Prostate gland (tissue), 2 donors: ENCODE data around the gene INTS13. TPM values are rescaled to one million over a fixed set of nuclear protein-coding genes. Genes with fewer than 3 reads are reported as not detected.

ENCODE experiments used
- DNase-seq: peaks from one replicate; pipeline ENCODE4 v3.0.0-alpha.2; 2019; ENCODE audit warnings: low spot score
- H3K27ac ChIP-seq, 2 donors: fragments of 200-600 bp; sonication (generic); 2 replicates each; pipeline ENCODE4 v1.5.1; 2017 to 2019
- H3K27me3 ChIP-seq: fragments of 200-600 bp; sonication (generic); replicated peaks from 2 replicates; pipeline ENCODE4 v1.5.1; 2019; ENCODE audit not compliant: insufficient read depth
- H3K36me3 ChIP-seq, 2 donors: fragments of 200-600 bp; sonication (generic); 1 replicate in 1 of 2; 2 replicates in 1 of 2; pipeline versions ENCODE4 v1.5.1 to v1.8.1; 2017 to 2019
- H3K4me1 ChIP-seq: fragments of 200-600 bp; sonication (generic); replicated peaks from 2 replicates; pipeline ENCODE4 v1.5.1; 2019
- H3K4me3 ChIP-seq, 2 donors: fragments of 200-600 bp; sonication (generic); 2 replicates each; pipeline ENCODE4 v1.5.1; 2017 to 2019
- H3K9me3 ChIP-seq: fragments of 200-600 bp; sonication (generic); 2 replicates; pipeline ENCODE4 v1.5.1; 2017
- CTCF ChIP-seq, 4 experiments: fragments of 200-600 bp in 2 of 4; fragments of 450-650 bp in 2 of 4; sonication (generic) in 2 of 4; IDR thresholded peaks; 1 replicate in 3 of 4; 2 replicates in 1 of 4; pipeline ENCODE4 v1.5.1; 2016 to 2019; ENCODE audit warnings: antibody characterized with exemption in 4 of 4, mild to moderate bottlenecking in 2 of 4, moderate library complexity in 2 of 4
- POLR2A ChIP-seq: fragments of 450-650 bp; IDR thresholded peaks from one replicate; pipeline ENCODE4 v1.6.1; 2016; ENCODE audit warnings: antibody characterized with exemption, mild to moderate bottlenecking
- POLR2AphosphoS5 ChIP-seq: sonication (generic); formaldehyde crosslinking; IDR thresholded peaks from one replicate; pipeline ENCODE4 v1.6.1; 2017; ENCODE audit warnings: antibody characterized with exemption
- WGBS: methylation state at CpG from one replicate; pipeline ENCODE4 v1.1.5; 2018; 5-methylcytosine and 5-hydroxymethylcytosine counted together
- intact Hi-C: fragments of 100-400 bp; cut with DNase I; formaldehyde crosslinking; loops from one replicate; pipeline ENCODE4 v1.14.2; 2022
- total RNA-seq, 2 donors: library from RNA; depleted of rRNA; stranded (reverse); fragments of >200 nt; gene quantifications; one replicate each; pipeline ENCODE4 v1.1.0, GENCODE V29; 2016

Gene INTS13
- total RNA-seq, 2 donors from 2014 or later: 22.1 to 23.5 TPM

GRCh38 chr12:26976687-26977086 is 38.9 kb upstream of the INTS13 start:
- intact Hi-C loops: no loop called here

GRCh38 chr12:26971963-26972362 is 34.2 kb upstream of the INTS13 start:
- WGBS: 78% methylated on average over 2 of the region's 2 CpGs

More at GRCh38 chr12:26976687-26977086, 38.9 kb upstream of the INTS13 start:
- TF ChIP-seq POLR2AphosphoS5 (no peak), POLR2A (no peak), CTCF (IDR thresholded peaks at IDR 0.05) (no peak)
- no peak for DNase-seq
- no peaks in the 10 kb centered on the region for H3K36me3 ChIP-seq
- H3K27me3 ChIP-seq: no peaks in the 10 kb centered on the region
- no peaks in the 10 kb centered on the region for H3K4me1 ChIP-seq
- H3K27ac ChIP-seq: no peak overlapping the region
- WGBS: 64% methylated on average over 2 of the region's 2 CpGs
- no peak overlapping the region for H3K4me3 ChIP-seq
- H3K9me3 ChIP-seq: no peaks in the 10 kb centered on the region

GRCh38 chr12:26970136-26970535 is 32.4 kb upstream of the INTS13 start:
- no peaks in the 10 kb centered on the region for H3K4me1 ChIP-seq
- intact Hi-C loops: no loop called here
- no peaks in the 10 kb centered on the region for H3K36me3 ChIP-seq
- H3K4me3 ChIP-seq: no peak overlapping the region
- H3K9me3 ChIP-seq: no peaks in the 10 kb centered on the region
- TF ChIP-seq POLR2A (no peak), CTCF (IDR thresholded peaks at IDR 0.05) (no peak), POLR2AphosphoS5 (no peak)
- 100% methylated on average over 2 of the region's 2 CpGs for WGBS
- DNase-seq: no peak
- H3K27ac ChIP-seq: no peak overlapping the region
- no peaks in the 10 kb centered on the region for H3K27me3 ChIP-seq

More at GRCh38 chr12:26971963-26972362, 34.2 kb upstream of the INTS13 start:
- no peaks in the 10 kb centered on the region for H3K4me1 ChIP-seq
- H3K27me3 ChIP-seq: no peaks in the 10 kb centered on the region
- no peak overlapping the region for H3K27ac ChIP-seq
- H3K9me3 ChIP-seq: no peaks in the 10 kb centered on the region
- no peaks in the 10 kb centered on the region for H3K36me3 ChIP-seq
- intact Hi-C loops: no loop called here
- TF ChIP-seq CTCF (IDR thresholded peaks at IDR 0.05) (no peak), POLR2A (no peak), POLR2AphosphoS5 (no peak)
- DNase-seq: no peak
- H3K4me3 ChIP-seq: no peak overlapping the region

- H3K9me3 ChIP-seq: no peaks in the 10 kb centered on the region
- no peaks in the 10 kb centered on the region for H3K4me1 ChIP-seq
- 84% methylated on average over 3 of the region's 3 CpGs for WGBS
- intact Hi-C loops: no loop called here
- H3K27me3 ChIP-seq: no peaks in the 10 kb centered on the region
- no peak for DNase-seq
- no peak overlapping the region for H3K27ac ChIP-seq
- no peak overlapping the region for H3K4me3 ChIP-seq
- TF ChIP-seq POLR2AphosphoS5 (no peak), CTCF (IDR thresholded peaks at IDR 0.05) (no peak), POLR2A (no peak)
- no peaks in the 10 kb centered on the region for H3K36me3 ChIP-seq
Observed at GRCh38 chr12:26966842-26967241, 29.1 kb upstream of the INTS13 start.

- no peak overlapping the region for H3K27ac ChIP-seq
- no peak overlapping the region for H3K4me3 ChIP-seq
- H3K36me3 ChIP-seq: no peaks in the 10 kb centered on the region
- 94% methylated on average over 1 of the region's 1 CpG for WGBS
- no peak for TF ChIP-seq POLR2AphosphoS5
- TF ChIP-seq CTCF (IDR thresholded peaks at IDR 0.05): no peak
- no peak for TF ChIP-seq POLR2A
- DNase-seq: no peak
- no peaks in the 10 kb centered on the region for H3K27me3 ChIP-seq
- intact Hi-C loops: no loop called here
- no peaks in the 10 kb centered on the region for H3K9me3 ChIP-seq
- no peaks in the 10 kb centered on the region for H3K4me1 ChIP-seq
Observed at GRCh38 chr12:26963413-26963812, 25.6 kb upstream of the INTS13 start.
